Progenitor cell of endocrine pancreas (in vitro differentiated cells): ENCODE measurements around the gene CGB2. TPM values are rescaled to one million over a fixed set of nuclear protein-coding genes. Genes with fewer than 3 reads are reported as not detected.
A peak's percentile ranks its signal among the peaks of the same experiment; 100 is the strongest.
"Not testable (repeated sequence)": the region's sequence is repeated elsewhere in the genome, so short reads cannot be mapped to it uniquely, and the experiment has no call there.

Source experiments
- DNase-seq: peaks from one replicate; pipeline ENCODE4 v3.0.0; 2021; ENCODE audit warnings: low spot score; ENCODE audit not compliant: unreplicated experiment
- H3K27ac Mint-ChIP-seq: 2 replicates; pipeline ENCODE4 v1.8.0; 2021; ENCODE audit warnings: mild to moderate bottlenecking, moderate library complexity, mixed read lengths
- H3K27me3 Mint-ChIP-seq: 2 replicates; pipeline ENCODE4 v1.8.0; 2021; ENCODE audit warnings: mixed read lengths
- H3K36me3 Mint-ChIP-seq: 2 replicates; pipeline ENCODE4 v1.8.0; 2022; ENCODE audit warnings: mixed read lengths; ENCODE audit not compliant: insufficient read depth
- H3K4me1 Mint-ChIP-seq: 2 replicates; pipeline ENCODE4 v1.8.0; 2021; ENCODE audit warnings: low read depth, mixed read lengths
- H3K4me3 Mint-ChIP-seq: 2 replicates; pipeline ENCODE4 v1.8.0; 2021; ENCODE audit warnings: low read depth, mild to moderate bottlenecking, moderate library complexity, mixed read lengths
- H3K9me3 Mint-ChIP-seq: 2 replicates; pipeline ENCODE4 v1.8.0; 2021; ENCODE audit warnings: low read depth, mixed read lengths
- CTCF ChIP-seq: fragments of 200-600 bp; sonication (generic); IDR thresholded peaks from one replicate; pipeline ENCODE4 v1.5.0; 2021; ENCODE audit warnings: antibody characterized with exemption, mild to moderate bottlenecking; ENCODE audit not compliant: unreplicated experiment
- total RNA-seq: library from RNA; stranded (reverse); gene quantifications from 2 replicates; pipeline ENCODE4 v1.2.1, GENCODE V29; 2021

CGB2 gene
- total RNA-seq, 1 donor from 2014 or later, result not detected

GRCh38 chr19:49036815-49037214 lies 5.1 kb downstream of the CGB2 start, which contains the start of gene CGB1:
CGB1 (minus strand) TSS chr19:49036895; CDS start chr19:49036711, 184 bp downstream.
- peak; percentile 35 for TF ChIP-seq CTCF
- DNase-seq, H3K4me3 Mint-ChIP-seq, H3K27ac Mint-ChIP-seq, H3K9me3 Mint-ChIP-seq, H3K4me1 Mint-ChIP-seq, H3K36me3 Mint-ChIP-seq: not testable (repeated sequence)
- H3K27me3 Mint-ChIP-seq, result peaks cover 13% of the 10 kb centered on the region

GRCh38 chr19:49038111-49038510 lies 6.4 kb downstream of the CGB2 start:
- H3K4me1 Mint-ChIP-seq, DNase-seq, H3K4me3 Mint-ChIP-seq, H3K9me3 Mint-ChIP-seq, H3K27ac Mint-ChIP-seq, H3K36me3 Mint-ChIP-seq: not testable (repeated sequence)
- H3K27me3 Mint-ChIP-seq, result peaks cover 18% of the 10 kb centered on the region

- not testable (repeated sequence) for H3K4me1 Mint-ChIP-seq, H3K36me3 Mint-ChIP-seq, H3K27ac Mint-ChIP-seq, H3K4me3 Mint-ChIP-seq, H3K9me3 Mint-ChIP-seq, DNase-seq
- H3K27me3 Mint-ChIP-seq, result peaks cover 19% of the 10 kb centered on the region
Measured at GRCh38 chr19:49038557-49039276, 7.0 kb downstream of the CGB2 start.

GRCh38 chr19:49039736-49040135 lies 8.0 kb downstream of the CGB2 start:
- peaks cover 19% of the 10 kb centered on the region for H3K27me3 Mint-ChIP-seq
- not testable (repeated sequence) for H3K9me3 Mint-ChIP-seq, H3K4me1 Mint-ChIP-seq, H3K36me3 Mint-ChIP-seq, H3K27ac Mint-ChIP-seq, H3K4me3 Mint-ChIP-seq, DNase-seq

- H3K36me3 Mint-ChIP-seq, result no peaks in the 10 kb centered on the region
- H3K27ac Mint-ChIP-seq, result peak overlapping the region; percentile 39
- no peak for DNase-seq
- no peaks in the 10 kb centered on the region for H3K4me1 Mint-ChIP-seq
- no peak overlapping the region for H3K4me3 Mint-ChIP-seq
- H3K9me3 Mint-ChIP-seq, result no peaks in the 10 kb centered on the region
- TF ChIP-seq CTCF, result no peak
- H3K27me3 Mint-ChIP-seq, result peaks cover 16% of the 10 kb centered on the region
Measured at GRCh38 chr19:49042177-49042576, 10.5 kb downstream of the CGB2 start.

GRCh38 chr19:49042666-49043065 lies 11.0 kb downstream of the CGB2 start:
- not testable (repeated sequence) for H3K27ac Mint-ChIP-seq, H3K4me1 Mint-ChIP-seq, H3K4me3 Mint-ChIP-seq, H3K36me3 Mint-ChIP-seq, DNase-seq, H3K9me3 Mint-ChIP-seq
- H3K27me3 Mint-ChIP-seq, result peaks cover 16% of the 10 kb centered on the region

GRCh38 chr19:49043548-49043947 lies 11.9 kb downstream of the CGB2 start, which contains the start of gene CGB5:
CGB5 (plus strand) TSS chr19:49043848; CDS start chr19:49044210, 362 bp downstream.
- not testable (repeated sequence) for H3K36me3 Mint-ChIP-seq, H3K4me3 Mint-ChIP-seq, H3K27ac Mint-ChIP-seq, DNase-seq, H3K9me3 Mint-ChIP-seq, H3K4me1 Mint-ChIP-seq
- H3K27me3 Mint-ChIP-seq, result peaks cover 12% of the 10 kb centered on the region

- H3K27ac Mint-ChIP-seq, H3K4me3 Mint-ChIP-seq, H3K9me3 Mint-ChIP-seq, H3K36me3 Mint-ChIP-seq, H3K4me1 Mint-ChIP-seq, DNase-seq: not testable (repeated sequence)
- peaks cover 15% of the 10 kb centered on the region for H3K27me3 Mint-ChIP-seq
Measured at GRCh38 chr19:49049011-49049410, 17.3 kb downstream of the CGB2 start, which contains the start of gene CGB8. CGB8 (minus strand) TSS chr19:49049111; CDS start chr19:49048739, 372 bp downstream.

GRCh38 chr19:49049834-49050233 lies 18.1 kb downstream of the CGB2 start:
- H3K4me1 Mint-ChIP-seq, DNase-seq, H3K9me3 Mint-ChIP-seq, H3K27ac Mint-ChIP-seq, H3K36me3 Mint-ChIP-seq, H3K4me3 Mint-ChIP-seq: not testable (repeated sequence)
- H3K27me3 Mint-ChIP-seq, result peaks cover 17% of the 10 kb centered on the region

- not testable (repeated sequence) for DNase-seq, H3K36me3 Mint-ChIP-seq, H3K4me3 Mint-ChIP-seq, H3K27ac Mint-ChIP-seq, H3K9me3 Mint-ChIP-seq, H3K4me1 Mint-ChIP-seq
- H3K27me3 Mint-ChIP-seq, result peaks cover 23% of the 10 kb centered on the region
Measured at GRCh38 chr19:49050376-49051033, 18.8 kb downstream of the CGB2 start.
